ENCODE data around the gene CDC20. TPM values are rescaled to one million over a fixed set of nuclear protein-coding genes. Genes with fewer than 3 reads are reported as not detected.

Gene CDC20
- total and polyA plus RNA-seq, 2 experiments from 2014 or later, result 207 to 252 TPM

DNA sequence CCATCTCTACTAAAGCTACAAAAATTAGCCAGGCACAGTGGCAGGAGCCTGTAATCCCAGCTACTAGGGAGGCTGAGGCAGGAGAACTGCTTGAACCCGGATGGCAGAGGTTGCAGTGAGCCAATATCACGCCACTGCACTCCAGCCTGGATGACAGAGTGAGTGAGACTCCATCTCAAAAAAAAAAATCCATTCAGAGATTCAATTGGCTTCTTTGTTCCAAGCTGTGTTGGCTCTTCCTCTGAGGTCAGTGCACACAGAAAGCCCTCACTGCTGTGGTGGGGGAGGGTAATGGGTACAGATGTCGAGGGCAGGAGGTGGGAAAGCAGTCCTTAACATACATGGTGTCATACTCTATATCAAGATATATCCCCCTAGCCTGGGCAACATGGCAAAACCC lies 43.3 kb upstream of the CDC20 start (continued):
- TF ChIP-seq, protein P1, sequence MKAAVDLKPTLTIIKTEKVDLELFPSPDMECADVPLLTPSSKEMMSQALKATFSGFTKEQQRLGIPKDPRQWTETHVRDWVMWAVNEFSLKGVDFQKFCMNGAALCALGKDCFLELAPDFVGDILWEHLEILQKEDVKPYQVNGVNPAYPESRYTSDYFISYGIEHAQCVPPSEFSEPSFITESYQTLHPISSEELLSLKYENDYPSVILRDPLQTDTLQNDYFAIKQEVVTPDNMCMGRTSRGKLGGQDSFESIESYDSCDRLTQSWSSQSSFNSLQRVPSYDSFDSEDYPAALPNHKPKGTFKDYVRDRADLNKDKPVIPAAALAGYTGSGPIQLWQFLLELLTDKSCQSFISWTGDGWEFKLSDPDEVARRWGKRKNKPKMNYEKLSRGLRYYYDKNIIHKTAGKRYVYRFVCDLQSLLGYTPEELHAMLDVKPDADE (IDR thresholded peaks at IDR 0.05), result no peak
- TF ChIP-seq CREB1 (CRISPR knock-in tag; IDR thresholded peaks at IDR 0.05; ENCODE audit: low read depth) (no peak), ZNF114 (CRISPR knock-in tag; IDR thresholded peaks at IDR 0.05) (no peak)
- TF ChIP-seq, protein P2, sequence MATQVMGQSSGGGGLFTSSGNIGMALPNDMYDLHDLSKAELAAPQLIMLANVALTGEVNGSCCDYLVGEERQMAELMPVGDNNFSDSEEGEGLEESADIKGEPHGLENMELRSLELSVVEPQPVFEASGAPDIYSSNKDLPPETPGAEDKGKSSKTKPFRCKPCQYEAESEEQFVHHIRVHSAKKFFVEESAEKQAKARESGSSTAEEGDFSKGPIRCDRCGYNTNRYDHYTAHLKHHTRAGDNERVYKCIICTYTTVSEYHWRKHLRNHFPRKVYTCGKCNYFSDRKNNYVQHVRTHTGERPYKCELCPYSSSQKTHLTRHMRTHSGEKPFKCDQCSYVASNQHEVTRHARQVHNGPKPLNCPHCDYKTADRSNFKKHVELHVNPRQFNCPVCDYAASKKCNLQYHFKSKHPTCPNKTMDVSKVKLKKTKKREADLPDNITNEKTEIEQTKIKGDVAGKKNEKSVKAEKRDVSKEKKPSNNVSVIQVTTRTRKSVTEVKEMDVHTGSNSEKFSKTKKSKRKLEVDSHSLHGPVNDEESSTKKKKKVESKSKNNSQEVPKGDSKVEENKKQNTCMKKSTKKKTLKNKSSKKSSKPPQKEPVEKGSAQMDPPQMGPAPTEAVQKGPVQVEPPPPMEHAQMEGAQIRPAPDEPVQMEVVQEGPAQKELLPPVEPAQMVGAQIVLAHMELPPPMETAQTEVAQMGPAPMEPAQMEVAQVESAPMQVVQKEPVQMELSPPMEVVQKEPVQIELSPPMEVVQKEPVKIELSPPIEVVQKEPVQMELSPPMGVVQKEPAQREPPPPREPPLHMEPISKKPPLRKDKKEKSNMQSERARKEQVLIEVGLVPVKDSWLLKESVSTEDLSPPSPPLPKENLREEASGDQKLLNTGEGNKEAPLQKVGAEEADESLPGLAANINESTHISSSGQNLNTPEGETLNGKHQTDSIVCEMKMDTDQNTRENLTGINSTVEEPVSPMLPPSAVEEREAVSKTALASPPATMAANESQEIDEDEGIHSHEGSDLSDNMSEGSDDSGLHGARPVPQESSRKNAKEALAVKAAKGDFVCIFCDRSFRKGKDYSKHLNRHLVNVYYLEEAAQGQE (IDR thresholded peaks at IDR 0.05; ENCODE audit: unreplicated experiment), result no peak

DNA sequence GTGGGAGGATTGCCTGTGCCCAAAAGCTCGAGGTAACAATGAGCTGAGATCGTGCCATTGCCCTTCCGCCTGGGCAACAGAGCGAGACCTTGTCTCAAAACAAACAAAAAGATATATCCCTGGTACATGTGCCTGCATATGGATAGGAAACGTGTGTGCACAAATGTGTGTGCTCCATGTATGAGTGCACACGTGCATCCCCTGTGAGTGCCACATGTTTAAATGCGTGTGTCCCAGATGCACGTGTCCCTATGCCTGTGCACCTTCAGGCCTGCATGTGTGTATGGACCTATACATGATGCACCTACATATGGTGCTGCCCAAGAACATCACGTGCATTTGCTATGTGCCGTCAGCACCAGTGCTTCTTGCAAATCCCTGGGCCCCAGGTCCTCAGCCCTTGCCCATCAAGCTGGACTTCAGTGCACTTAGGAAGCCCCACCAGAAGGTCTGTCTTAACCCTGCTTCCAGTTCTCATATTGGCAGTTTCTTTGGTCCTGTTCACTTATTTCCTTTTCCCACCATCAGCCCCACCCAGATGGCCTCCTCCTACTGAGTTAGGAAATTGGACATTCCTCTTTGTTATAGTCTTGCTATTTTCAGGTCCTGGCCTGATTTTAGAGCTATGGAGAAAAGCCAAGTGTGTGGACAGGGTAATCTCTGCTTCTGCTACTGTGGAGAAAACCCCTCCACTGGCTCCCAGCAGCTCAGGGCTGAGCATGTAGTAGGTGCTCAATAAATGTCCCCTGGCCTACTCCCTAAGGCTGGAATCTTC lies 42.6 kb upstream of the CDC20 start:
- Mint-ChIP-seq H3K27me3 (ENCODE audit: insufficient read depth, low read depth, poor library complexity) (peaks cover 7% of the 10 kb centered on the region), H3K4me1 (peaks cover 7% of the 10 kb centered on the region; the same call in 2 of the 3 replicates), H3K4me3 (no peak overlapping the region), H3K9me3 (no peaks in the 10 kb centered on the region), H3K27ac (no peak overlapping the region), H3K36me3 (ENCODE audit: low read depth) (no peaks in the 10 kb centered on the region)
- H3K27me3 ChIP-seq (ENCODE audit: insufficient read depth), result no peaks in the 10 kb centered on the region
- H3K9me2 ChIP-seq (ENCODE audit: insufficient read depth), result no peaks in the 10 kb centered on the region
- H3K4me2 ChIP-seq, result no peak overlapping the region
- DNase-seq (ENCODE audit: low spot score), result no peak
- no peak overlapping the region for H3K27ac ChIP-seq (ENCODE audit: low read depth)
- H3F3A ChIP-seq (replicated peaks; ENCODE audit: low read depth), result no peaks in the 10 kb centered on the region
- no peak overlapping the region for H2AFZ ChIP-seq
- no peaks in the 10 kb centered on the region for H4K20me1 ChIP-seq (replicated peaks; ENCODE audit: insufficient read depth)
- no peak for ATAC-seq
- no peaks in the 10 kb centered on the region for H3K4me1 ChIP-seq (ENCODE audit: insufficient read depth)
- H3K79me2 ChIP-seq (replicated peaks; ENCODE audit: insufficient read depth), result no peaks in the 10 kb centered on the region
- no peak overlapping the region for H3K4me3 ChIP-seq
- H3K36me3 ChIP-seq (ENCODE audit: insufficient read depth), result no peaks in the 10 kb centered on the region
- TF ChIP-seq EZH2 (IDR thresholded peaks at IDR 0.05; ENCODE audit: low read depth, unreplicated experiment) (no peak), ZNF331 (CRISPR knock-in tag; IDR thresholded peaks at IDR 0.05; ENCODE audit: low read depth) (no peak), ZNF114 (CRISPR knock-in tag; IDR thresholded peaks at IDR 0.05) (no peak), CREB1 (CRISPR knock-in tag; IDR thresholded peaks at IDR 0.05; ENCODE audit: low read depth) (no peak), EZH2phosphoT487 (IDR thresholded peaks at IDR 0.05; ENCODE audit: unreplicated experiment) (no peak), NANOG (IDR thresholded peaks at IDR 0.05; ENCODE audit: borderline replicate concordance) (no peak)
- TF ChIP-seq, protein P3, sequence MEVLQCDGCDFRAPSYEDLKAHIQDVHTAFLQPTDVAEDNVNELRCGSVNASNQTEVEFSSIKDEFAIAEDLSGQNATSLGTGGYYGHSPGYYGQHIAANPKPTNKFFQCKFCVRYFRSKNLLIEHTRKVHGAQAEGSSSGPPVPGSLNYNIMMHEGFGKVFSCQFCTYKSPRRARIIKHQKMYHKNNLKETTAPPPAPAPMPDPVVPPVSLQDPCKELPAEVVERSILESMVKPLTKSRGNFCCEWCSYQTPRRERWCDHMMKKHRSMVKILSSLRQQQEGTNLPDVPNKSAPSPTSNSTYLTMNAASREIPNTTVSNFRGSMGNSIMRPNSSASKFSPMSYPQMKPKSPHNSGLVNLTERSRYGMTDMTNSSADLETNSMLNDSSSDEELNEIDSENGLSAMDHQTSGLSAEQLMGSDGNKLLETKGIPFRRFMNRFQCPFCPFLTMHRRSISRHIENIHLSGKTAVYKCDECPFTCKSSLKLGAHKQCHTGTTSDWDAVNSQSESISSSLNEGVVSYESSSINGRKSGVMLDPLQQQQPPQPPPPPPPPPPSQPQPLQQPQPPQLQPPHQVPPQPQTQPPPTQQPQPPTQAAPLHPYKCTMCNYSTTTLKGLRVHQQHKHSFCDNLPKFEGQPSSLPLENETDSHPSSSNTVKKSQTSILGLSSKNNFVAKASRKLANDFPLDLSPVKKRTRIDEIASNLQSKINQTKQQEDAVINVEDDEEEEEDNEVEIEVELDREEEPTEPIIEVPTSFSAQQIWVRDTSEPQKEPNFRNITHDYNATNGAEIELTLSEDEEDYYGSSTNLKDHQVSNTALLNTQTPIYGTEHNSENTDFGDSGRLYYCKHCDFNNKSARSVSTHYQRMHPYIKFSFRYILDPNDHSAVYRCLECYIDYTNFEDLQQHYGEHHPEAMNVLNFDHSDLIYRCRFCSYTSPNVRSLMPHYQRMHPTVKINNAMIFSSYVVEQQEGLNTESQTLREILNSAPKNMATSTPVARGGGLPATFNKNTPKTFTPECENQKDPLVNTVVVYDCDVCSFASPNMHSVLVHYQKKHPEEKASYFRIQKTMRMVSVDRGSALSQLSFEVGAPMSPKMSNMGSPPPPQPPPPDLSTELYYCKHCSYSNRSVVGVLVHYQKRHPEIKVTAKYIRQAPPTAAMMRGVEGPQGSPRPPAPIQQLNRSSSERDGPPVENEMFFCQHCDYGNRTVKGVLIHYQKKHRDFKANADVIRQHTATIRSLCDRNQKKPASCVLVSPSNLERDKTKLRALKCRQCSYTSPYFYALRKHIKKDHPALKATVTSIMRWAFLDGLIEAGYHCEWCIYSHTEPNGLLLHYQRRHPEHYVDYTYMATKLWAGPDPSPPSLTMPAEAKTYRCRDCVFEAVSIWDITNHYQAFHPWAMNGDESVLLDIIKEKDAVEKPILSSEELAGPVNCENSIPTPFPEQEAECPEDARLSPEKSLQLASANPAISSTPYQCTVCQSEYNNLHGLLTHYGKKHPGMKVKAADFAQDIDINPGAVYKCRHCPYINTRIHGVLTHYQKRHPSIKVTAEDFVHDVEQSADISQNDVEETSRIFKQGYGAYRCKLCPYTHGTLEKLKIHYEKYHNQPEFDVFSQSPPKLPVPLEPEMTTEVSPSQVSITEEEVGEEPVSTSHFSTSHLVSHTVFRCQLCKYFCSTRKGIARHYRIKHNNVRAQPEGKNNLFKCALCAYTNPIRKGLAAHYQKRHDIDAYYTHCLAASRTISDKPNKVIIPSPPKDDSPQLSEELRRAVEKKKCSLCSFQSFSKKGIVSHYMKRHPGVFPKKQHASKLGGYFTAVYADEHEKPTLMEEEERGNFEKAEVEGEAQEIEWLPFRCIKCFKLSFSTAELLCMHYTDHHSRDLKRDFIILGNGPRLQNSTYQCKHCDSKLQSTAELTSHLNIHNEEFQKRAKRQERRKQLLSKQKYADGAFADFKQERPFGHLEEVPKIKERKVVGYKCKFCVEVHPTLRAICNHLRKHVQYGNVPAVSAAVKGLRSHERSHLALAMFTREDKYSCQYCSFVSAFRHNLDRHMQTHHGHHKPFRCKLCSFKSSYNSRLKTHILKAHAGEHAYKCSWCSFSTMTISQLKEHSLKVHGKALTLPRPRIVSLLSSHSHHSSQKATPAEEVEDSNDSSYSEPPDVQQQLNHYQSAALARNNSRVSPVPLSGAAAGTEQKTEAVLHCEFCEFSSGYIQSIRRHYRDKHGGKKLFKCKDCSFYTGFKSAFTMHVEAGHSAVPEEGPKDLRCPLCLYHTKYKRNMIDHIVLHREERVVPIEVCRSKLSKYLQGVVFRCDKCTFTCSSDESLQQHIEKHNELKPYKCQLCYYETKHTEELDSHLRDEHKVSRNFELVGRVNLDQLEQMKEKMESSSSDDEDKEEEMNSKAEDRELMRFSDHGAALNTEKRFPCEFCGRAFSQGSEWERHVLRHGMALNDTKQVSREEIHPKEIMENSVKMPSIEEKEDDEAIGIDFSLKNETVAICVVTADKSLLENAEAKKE (CRISPR knock-in tag; IDR thresholded peaks at IDR 0.05), result no peak
- TF ChIP-seq, protein P2 (IDR thresholded peaks at IDR 0.05; ENCODE audit: unreplicated experiment), result no peak

All from GM23338 (cell line).